Renal cortical epithelial cell (primary cell): ENCODE results near the gene ADISSP. TPM values are rescaled to one million over a fixed set of nuclear protein-coding genes. Genes with fewer than 3 reads are reported as not detected.

ENCODE experiments used
- DNase-seq: peaks from one replicate; pipeline ENCODE4 v3.0.0-alpha.2; 2011; ENCODE audit warnings: low read depth
- total RNA-seq: library from RNA; depleted of rRNA; stranded (reverse); fragments of >200 nt; gene quantifications from 2 replicates; pipeline ENCODE4 v1.2.3, GENCODE V29; 2014

ADISSP gene
- total RNA-seq = 9.9 and 20.0 TPM in 2 replicates

- DNase-seq = peak; percentile 91
Measured at GRCh38 chr20:3767427-3768341, at the start of gene ADISSP. Gene ADISSP (minus strand): TSS chr20:3767753. CDS start chr20:3760100, 7,653 bp downstream.

GRCh38 chr20:3815703-3816315, 48.3 kb upstream of the ADISSP start:
- DNase-seq = no peak

- DNase-seq = no peak
Measured at GRCh38 chr20:3814928-3815495, 47.5 kb upstream of the ADISSP start.

- DNase-seq = no peak
Measured at GRCh38 chr20:3813848-3814581, 46.5 kb upstream of the ADISSP start.

GRCh38 chr20:3812975-3813847, 45.7 kb upstream of the ADISSP start:
- no peak for DNase-seq

GRCh38 chr20:3812259-3812681, 44.7 kb upstream of the ADISSP start:
- DNase-seq = no peak

GRCh38 chr20:3811467-3812258, 44.1 kb upstream of the ADISSP start:
- DNase-seq = peak; percentile 96

GRCh38 chr20:3808544-3808943, 41.0 kb upstream of the ADISSP start:
- no peak for DNase-seq

- no peak for DNase-seq
Measured at GRCh38 chr20:3804781-3805180, 37.2 kb upstream of the ADISSP start.

- no peak for DNase-seq
Measured at GRCh38 chr20:3804254-3804751, 36.8 kb upstream of the ADISSP start.

- DNase-seq = no peak
Measured at GRCh38 chr20:3803854-3804253, 36.3 kb upstream of the ADISSP start.

- DNase-seq = no peak
Measured at GRCh38 chr20:3803289-3803688, 35.7 kb upstream of the ADISSP start.

- no peak for DNase-seq
Measured at GRCh38 chr20:3802524-3803239, 35.1 kb upstream of the ADISSP start.

- no peak for DNase-seq
Measured at GRCh38 chr20:3801846-3802245, 34.3 kb upstream of the ADISSP start.

GRCh38 chr20:3801299-3801698, 33.7 kb upstream of the ADISSP start:
- no peak for DNase-seq

- DNase-seq = no peak
Measured at GRCh38 chr20:3800878-3801260, 33.3 kb upstream of the ADISSP start.

GRCh38 chr20:3800256-3800877, 32.8 kb upstream of the ADISSP start:
- no peak for DNase-seq

- no peak for DNase-seq
Measured at GRCh38 chr20:3798908-3799248, 31.3 kb upstream of the ADISSP start.

- no peak for DNase-seq
Measured at GRCh38 chr20:3798373-3798768, 30.8 kb upstream of the ADISSP start.
